Aorta (tissue), 5 donors: Measurements from ENCODE around the gene OSGIN1. TPM values are rescaled to one million over a fixed set of nuclear protein-coding genes. Genes with fewer than 3 reads are reported as not detected.

ENCODE experiments used
- ATAC-seq: fragments of 200-7000 bp; cut with Tn5 transposase; one replicate; pipeline ENCODE4 v1.9.1; 2022; ENCODE audit warnings: moderate library complexity; ENCODE audit not compliant: low FRiP score
- DNase-seq, 2 donors: peaks; one replicate each; pipeline ENCODE4 v3.0.0-alpha.2; 2020
- H3K27ac ChIP-seq, 2 donors: one replicate each; pipeline ENCODE4 v1.5.1; 2013; ENCODE audit warnings: low read length in 2 of 2, mild to moderate bottlenecking in 2 of 2, moderate library complexity in 2 of 2, control low read depth in 1 of 2, inconsistent platforms in 1 of 2, low read depth in 1 of 2
- H3K27me3 ChIP-seq, 2 donors: one replicate each; pipeline ENCODE4 v1.6.1; 2013; ENCODE audit warnings: control low read depth in 1 of 2, low read length in 1 of 2, mild to moderate bottlenecking in 1 of 2, moderate library complexity in 1 of 2; ENCODE audit not compliant: insufficient read depth in 2 of 2, control insufficient read depth in 1 of 2
- H3K36me3 ChIP-seq, 2 donors: one replicate each; pipeline ENCODE4 v1.6.1; 2013; ENCODE audit warnings: control low read depth in 1 of 2, low read length in 1 of 2, mild to moderate bottlenecking in 1 of 2; ENCODE audit not compliant: insufficient read depth in 2 of 2, control insufficient read depth in 1 of 2
- H3K4me1 ChIP-seq, 2 donors: one replicate each; pipeline ENCODE4 v1.6.1; 2013; ENCODE audit warnings: low read length in 2 of 2, control low read depth in 1 of 2, mild to moderate bottlenecking in 1 of 2, moderate library complexity in 1 of 2; ENCODE audit not compliant: insufficient read depth in 2 of 2, control insufficient read depth in 1 of 2
- H3K4me3 ChIP-seq, 2 donors: one replicate each; pipeline ENCODE4 v1.5.1; 2013; ENCODE audit warnings: low read length in 2 of 2, control low read depth in 1 of 2, mild to moderate bottlenecking in 1 of 2
- H3K9me3 ChIP-seq: one replicate; pipeline ENCODE4 v1.6.1; 2013; ENCODE audit warnings: mild to moderate bottlenecking, low read length; ENCODE audit not compliant: control insufficient read depth
- WGBS, 2 donors: extraction: QIAGEN DNeasy Blood & Tissue Kit; methylation state at CpG; one replicate each; pipeline ENCODE4 v1.1.7; 2013; 5-methylcytosine and 5-hydroxymethylcytosine counted together
- intact Hi-C, 2 donors: fragments of 100-400 bp; cut with DNase I; formaldehyde crosslinking; loops; one replicate each; pipeline versions ENCODE4 v1.14.2 to v1.15.0; 2022
- polyA plus RNA-seq, 2 donors: library from polyadenylated mRNA; stranded (reverse); fragments of 200-250 nt; gene quantifications; one replicate each; pipeline ENCODE4 v1.2.3, GENCODE V29; 2013
- total RNA-seq, 2 donors: library from RNA; stranded (reverse); fragmentation: NEBNext Ultra II Directional; extraction: Animal tissue kit (Norgen Biotek cat#: 25700); gene quantifications; one replicate each; pipeline ENCODE4 v1.2.1, GENCODE V29; 2021
- donor health status: healthy with polysubstance abuse.
- donor health status: Bipolar disorder and iron deficiency.
- donor health status: DM: no; HTN: no; CAD: no.
- donor health status: DM: no; HTN: no; CAD: no.
- donor health status: DM: yes; HTN: yes; CAD: no.

OSGIN1 gene
- total and polyA plus RNA-seq, 4 donors: 10.0 to 13.7 (median 12.0) TPM

DNA sequence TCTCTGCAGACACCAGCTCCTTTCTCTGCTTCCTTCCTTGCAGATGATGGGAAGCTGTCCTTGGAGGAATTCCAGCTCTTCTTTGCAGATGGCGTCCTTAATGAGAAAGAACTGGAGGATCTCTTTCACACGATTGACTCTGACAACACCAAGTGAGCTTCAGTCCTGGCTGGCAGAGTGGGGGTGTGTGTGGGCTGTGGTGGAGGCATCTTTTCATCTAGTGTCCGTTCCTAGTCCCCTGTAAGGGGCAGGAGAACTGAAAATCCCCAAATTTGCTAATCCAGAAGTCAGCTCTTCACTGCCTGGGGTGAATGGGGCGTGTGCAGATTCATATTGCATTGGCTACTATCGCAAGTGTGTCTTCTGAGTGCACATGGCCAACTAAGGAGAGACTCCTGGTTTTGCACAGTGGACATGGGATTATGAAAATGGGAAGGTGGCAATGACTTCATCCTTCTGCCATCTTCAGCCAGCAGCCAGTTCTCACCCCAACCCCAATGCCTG is 25.4 kb downstream of the OSGIN1 start:
- intact Hi-C loops: no loop called here
- WGBS, 2 donors: 89 to 91% methylated on average over 5 of the region's 5 CpGs
- DNase-seq (no peak), ATAC-seq (no peak)
- H3K9me3 ChIP-seq: peaks cover 3% of the 10 kb centered on the region
- H3K36me3 ChIP-seq: no peaks in the 10 kb centered on the region
- H3K27ac ChIP-seq: no peak overlapping the region
- peaks cover 0 to 2% of the 10 kb centered on the region in 2 donors for H3K27me3 ChIP-seq
- H3K4me3 ChIP-seq: no peak overlapping the region
- no peaks in the 10 kb centered on the region for H3K4me1 ChIP-seq

DNA sequence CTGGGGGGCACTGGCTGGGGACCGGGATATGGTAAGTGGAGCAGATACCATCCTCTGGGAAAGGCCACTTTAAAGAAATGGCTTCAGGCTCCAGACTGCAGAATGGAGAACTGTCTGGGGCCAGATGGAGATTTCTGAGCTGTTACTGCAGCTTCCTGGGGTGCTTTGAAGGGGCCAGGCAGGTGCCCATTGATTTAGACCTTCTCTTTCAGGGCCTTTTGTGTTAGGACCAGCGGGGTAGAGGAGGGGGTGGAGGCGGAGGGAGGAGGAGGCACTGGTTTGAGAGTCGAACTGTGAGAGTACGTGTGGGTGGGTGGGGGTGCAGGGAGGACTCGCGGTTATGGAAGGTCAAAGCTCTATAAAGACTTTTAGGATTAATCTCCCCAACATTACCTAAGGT is 26.4 kb downstream of the OSGIN1 start:
- Histone ChIP-seq H3K27me3 (peaks cover 0 to 2% of the 10 kb centered on the region in 2 donors), H3K9me3 (peaks cover 3% of the 10 kb centered on the region), H3K36me3 (no peaks in the 10 kb centered on the region), H3K4me1 (no peaks in the 10 kb centered on the region), H3K27ac (no peak overlapping the region), H3K4me3 (no peak overlapping the region)
- ATAC-seq (no peak), DNase-seq (peak in 1 of 2 donors; percentile 22)
- WGBS, 2 donors: 93% methylated on average over 7 of the region's 7 CpGs
- intact Hi-C loops: no loop called here

DNA sequence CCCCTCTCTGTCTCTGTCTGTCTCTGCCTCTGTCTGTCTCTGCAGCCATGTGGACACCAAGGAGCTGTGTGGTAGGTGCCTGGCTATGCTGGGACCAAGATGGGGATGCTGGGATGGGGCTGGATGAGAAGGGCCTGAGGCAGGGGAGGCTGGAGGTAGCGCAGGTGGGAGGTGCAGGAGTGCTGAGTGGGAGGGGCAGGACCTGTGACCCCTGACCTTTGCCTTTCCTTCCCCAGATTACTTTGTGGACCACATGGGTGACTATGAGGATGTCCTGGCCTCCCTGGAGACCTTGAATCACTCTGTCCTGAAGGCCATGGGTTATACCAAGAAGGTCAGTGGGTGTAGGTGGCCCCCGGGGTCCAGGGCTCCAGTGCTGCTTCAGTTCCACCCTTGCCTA is 27.8 kb downstream of the OSGIN1 start:
- intact Hi-C loops: no loop called here
- Histone ChIP-seq H3K4me1 (no peaks in the 10 kb centered on the region), H3K9me3 (peaks cover 3% of the 10 kb centered on the region), H3K27ac (no peak overlapping the region), H3K36me3 (no peaks in the 10 kb centered on the region), H3K27me3 (peaks cover 0 to 2% of the 10 kb centered on the region in 2 donors), H3K4me3 (no peak overlapping the region)
- peak in 1 of 2 donors; percentile 24 for DNase-seq
- no peak for ATAC-seq
- WGBS, 2 donors: 90 to 96% methylated on average over 2 of the region's 2 CpGs

DNA sequence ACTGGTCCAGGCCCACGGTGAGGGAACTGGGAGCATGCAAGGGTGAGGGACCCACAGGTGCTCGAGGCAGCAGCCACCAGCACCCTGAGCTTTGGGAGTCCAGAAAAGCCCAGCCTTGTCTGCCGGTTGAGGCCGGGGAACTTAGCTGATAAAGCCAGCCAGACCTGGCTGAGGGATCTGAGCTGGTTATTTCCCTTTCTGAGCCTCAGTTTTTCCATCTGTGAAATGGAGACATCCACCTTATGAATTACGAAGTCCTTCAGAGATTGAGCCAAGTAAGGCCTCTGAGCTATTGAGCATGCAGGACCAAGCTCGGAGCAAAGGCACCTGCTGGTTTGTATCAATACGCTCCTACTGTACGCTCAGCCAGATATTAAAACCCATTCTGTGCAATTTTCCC is 28.8 kb downstream of the OSGIN1 start:
- H3K4me3 ChIP-seq: no peak overlapping the region
- ATAC-seq: no peak
- DNase-seq: peak in 1 of 2 donors; percentile 17
- H3K27me3 ChIP-seq: peaks cover 0 to 2% of the 10 kb centered on the region in 2 donors
- H3K4me1 ChIP-seq: no peaks in the 10 kb centered on the region
- no peak overlapping the region for H3K27ac ChIP-seq
- no peaks in the 10 kb centered on the region for H3K36me3 ChIP-seq
- 98 to 99% methylated on average over 8 of the region's 8 CpGs for WGBS, 2 donors
- intact Hi-C loops: no loop called here
- peaks cover 3% of the 10 kb centered on the region for H3K9me3 ChIP-seq

DNA sequence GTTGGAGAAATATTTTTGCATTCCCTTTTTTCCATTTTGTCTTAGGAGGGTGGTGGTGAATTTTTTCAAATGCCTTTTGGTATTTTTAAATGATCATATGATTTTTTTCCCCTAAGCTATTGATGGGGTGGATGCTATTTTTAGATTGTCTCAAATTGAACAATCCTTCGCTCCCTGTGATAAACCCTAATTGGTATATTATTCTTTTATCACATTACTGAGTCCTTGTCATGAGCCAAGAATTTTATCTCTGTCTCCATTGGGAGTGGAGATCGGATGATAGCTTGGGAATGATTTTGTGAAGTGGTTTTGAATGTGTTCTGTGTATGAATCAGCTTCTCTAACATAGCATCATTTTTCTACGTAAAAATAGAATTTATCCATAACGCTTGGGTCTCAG is 30.5 kb downstream of the OSGIN1 start:
- 43 to 44% methylated on average over 4 of the region's 4 CpGs for WGBS, 2 donors
- Histone ChIP-seq H3K27ac (no peak overlapping the region), H3K4me3 (no peak overlapping the region), H3K27me3 (peaks cover 0 to 2% of the 10 kb centered on the region in 2 donors), H3K36me3 (no peaks in the 10 kb centered on the region), H3K4me1 (no peaks in the 10 kb centered on the region), H3K9me3 (no peaks in the 10 kb centered on the region)
- intact Hi-C loops: no loop called here
- ATAC-seq (no peak), DNase-seq (no peak)

DNA sequence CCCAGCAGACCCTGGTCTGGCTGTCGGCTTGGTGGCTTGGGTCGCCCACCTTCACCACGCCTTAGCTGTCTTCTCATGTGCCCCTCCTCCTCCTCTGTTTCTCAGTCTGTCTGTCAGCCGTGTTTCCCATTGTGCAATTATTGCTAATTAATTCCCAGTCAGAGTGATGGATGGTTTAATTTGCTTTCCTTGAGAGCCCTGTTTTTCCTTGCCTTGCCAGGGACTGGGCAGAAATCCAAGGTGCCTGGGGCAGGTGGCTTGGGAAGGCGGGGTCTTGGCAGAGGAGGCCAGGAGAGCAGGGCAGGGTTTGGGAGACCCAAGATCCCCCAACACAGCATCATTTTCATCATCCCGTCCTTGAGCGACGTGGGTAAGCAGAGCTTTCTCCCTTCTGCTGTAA is 36.3 kb downstream of the OSGIN1 start:
- H3K9me3 ChIP-seq: no peaks in the 10 kb centered on the region
- H3K4me1 ChIP-seq: no peaks in the 10 kb centered on the region
- intact Hi-C loops: no loop called here
- no peaks in the 10 kb centered on the region for H3K36me3 ChIP-seq
- WGBS, 2 donors: 42 to 43% methylated on average over 8 of the region's 8 CpGs
- H3K4me3 ChIP-seq: no peak overlapping the region
- no peak overlapping the region for H3K27ac ChIP-seq
- no peaks in the 10 kb centered on the region for H3K27me3 ChIP-seq
- ATAC-seq: no peak
- peak in 1 of 2 donors; percentile 14 for DNase-seq

DNA sequence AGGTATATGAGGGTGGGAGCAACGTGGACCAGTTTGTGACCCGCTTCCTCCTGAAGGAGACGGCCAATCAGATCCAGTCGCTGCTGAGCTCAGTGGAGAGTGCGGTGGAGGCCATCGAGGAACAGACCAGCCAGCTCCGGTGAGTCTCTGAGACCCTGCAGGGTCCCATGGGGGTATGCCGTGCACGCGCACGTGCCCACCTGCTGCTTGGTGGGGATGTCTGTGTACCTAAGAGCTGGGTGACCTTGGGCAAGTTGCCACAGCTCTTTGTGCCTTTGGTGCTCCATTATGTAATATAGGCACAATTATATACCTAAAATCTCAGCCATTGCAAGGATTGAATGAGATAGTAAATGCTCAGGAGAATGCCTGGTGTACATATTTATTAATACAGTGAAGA is 37.5 kb downstream of the OSGIN1 start:
- WGBS, 2 donors: 89 to 94% methylated on average over 11 of the region's 11 CpGs
- intact Hi-C loops: no loop called here
- no peaks in the 10 kb centered on the region for H3K9me3 ChIP-seq
- DNase-seq (peak in 1 of 2 donors; percentile 21), ATAC-seq (no peak)
- no peaks in the 10 kb centered on the region for H3K27me3 ChIP-seq
- no peaks in the 10 kb centered on the region for H3K4me1 ChIP-seq
- H3K27ac ChIP-seq: no peak overlapping the region
- no peak overlapping the region for H3K4me3 ChIP-seq
- H3K36me3 ChIP-seq: no peaks in the 10 kb centered on the region

DNA sequence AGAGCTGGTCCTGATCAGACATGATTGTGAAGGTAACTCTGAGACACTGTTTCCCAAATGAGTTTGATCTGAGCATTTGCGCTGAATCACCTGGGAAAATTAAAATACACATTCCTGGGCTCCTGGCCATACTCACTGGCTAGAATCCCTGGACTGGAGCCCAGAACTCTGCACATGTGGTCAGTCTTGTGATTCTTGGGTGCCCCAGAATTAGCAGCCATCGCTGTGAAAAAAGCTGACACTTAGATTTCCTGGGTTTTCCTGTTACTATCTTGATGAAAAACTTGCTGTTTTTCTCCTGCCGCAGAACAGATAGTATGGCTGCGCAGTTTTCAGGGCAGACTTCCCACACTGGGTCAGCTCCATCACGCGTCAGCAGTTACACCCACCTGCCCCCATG is 39.6 kb downstream of the OSGIN1 start:
- no peak overlapping the region for H3K4me3 ChIP-seq
- ATAC-seq (no peak), DNase-seq (peak in 1 of 2 donors; percentile 51)
- no peaks in the 10 kb centered on the region for H3K4me1 ChIP-seq
- no peaks in the 10 kb centered on the region for H3K27me3 ChIP-seq
- no peak overlapping the region for H3K27ac ChIP-seq
- intact Hi-C loops: no loop called here
- 44 to 45% methylated on average over 6 of the region's 6 CpGs for WGBS, 2 donors
- H3K9me3 ChIP-seq: no peaks in the 10 kb centered on the region
- H3K36me3 ChIP-seq: no peaks in the 10 kb centered on the region

DNA sequence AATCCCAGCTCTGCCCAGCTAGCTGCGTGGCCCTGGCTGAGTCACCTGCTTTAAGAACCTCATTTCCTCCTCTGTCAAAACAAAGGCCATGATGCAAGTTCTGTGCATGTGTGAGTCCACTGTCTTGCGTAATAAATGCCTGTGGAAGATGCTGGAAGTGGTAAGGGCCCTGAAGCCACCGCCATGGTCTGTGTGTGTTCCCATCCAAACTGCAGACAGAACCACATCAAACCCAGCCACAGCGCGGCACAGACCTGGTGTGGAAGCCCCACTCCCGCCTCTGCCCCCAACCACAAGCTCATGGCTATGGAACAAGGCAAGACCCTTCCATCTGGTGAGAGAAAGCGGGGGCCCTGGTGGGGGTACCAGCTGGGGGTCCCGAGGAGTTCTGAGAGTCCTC is 41.0 kb downstream of the OSGIN1 start:
- no peak for ATAC-seq
- no peaks in the 10 kb centered on the region for H3K36me3 ChIP-seq
- DNase-seq: peak in 1 of 2 donors; percentile 45
- H3K4me3 ChIP-seq: no peak overlapping the region
- H3K9me3 ChIP-seq: no peaks in the 10 kb centered on the region
- H3K27ac ChIP-seq: no peak overlapping the region
- no peaks in the 10 kb centered on the region for H3K27me3 ChIP-seq
- no peaks in the 10 kb centered on the region for H3K4me1 ChIP-seq
- WGBS, 2 donors: 89 to 92% methylated on average over 8 of the region's 8 CpGs
- intact Hi-C loops: no loop called here
